Central memory CD8-positive, alpha-beta T cell (primary cell): ENCODE results near the gene KLHL25.

Experiments used
- ATAC-seq: fragments of 150-1000 bp; cut with Tn5 transposase; replicated peaks from 2 replicates; pipeline ENCODE4 v1.10.0; 2022; ENCODE audit warnings: mild to moderate bottlenecking, moderate FRiP score, moderate number of reproducible peaks; ENCODE audit not compliant: poor library complexity, severe bottlenecking; ENCODE audit errors: extremely low read depth
- DNase-seq, 2 donors: peaks; one replicate each; pipeline ENCODE4 v3.0.0; 2021; ENCODE audit warnings: low spot score in 2 of 2
- H3K27ac Mint-ChIP-seq: one replicate; pipeline ENCODE4 v1.8.0; 2022; ENCODE audit warnings: low read depth, mild to moderate bottlenecking, moderate library complexity, mixed read lengths
- H3K27me3 Mint-ChIP-seq: one replicate; pipeline ENCODE4 v1.8.0; 2022; ENCODE audit warnings: mixed read lengths
- H3K36me3 Mint-ChIP-seq: one replicate; pipeline ENCODE4 v1.8.0; 2022; ENCODE audit warnings: mild to moderate bottlenecking, moderate library complexity, mixed read lengths; ENCODE audit not compliant: insufficient read depth
- H3K4me1 Mint-ChIP-seq: one replicate; pipeline ENCODE4 v1.8.0; 2022; ENCODE audit warnings: mixed read lengths
- H3K4me3 Mint-ChIP-seq: one replicate; pipeline ENCODE4 v1.8.0; 2022; ENCODE audit warnings: mild to moderate bottlenecking, moderate library complexity, mixed read lengths
- H3K9me3 Mint-ChIP-seq: one replicate; pipeline ENCODE4 v1.8.0; 2022; ENCODE audit warnings: mixed read lengths

The KLHL25 gene

GRCh38 chr15:85741662-85742061 lies 53.1 kb downstream of the KLHL25 start:
- Mint-ChIP-seq H3K9me3 (no peaks in the 10 kb centered on the region), H3K4me1 (peaks cover 6% of the 10 kb centered on the region), H3K4me3 (no peak overlapping the region), H3K27me3 (no peaks in the 10 kb centered on the region), H3K36me3 (peaks cover 95% of the 10 kb centered on the region), H3K27ac (peak overlapping the region; percentile 73)
- DNase-seq (no peak), ATAC-seq (no peak)

DNA sequence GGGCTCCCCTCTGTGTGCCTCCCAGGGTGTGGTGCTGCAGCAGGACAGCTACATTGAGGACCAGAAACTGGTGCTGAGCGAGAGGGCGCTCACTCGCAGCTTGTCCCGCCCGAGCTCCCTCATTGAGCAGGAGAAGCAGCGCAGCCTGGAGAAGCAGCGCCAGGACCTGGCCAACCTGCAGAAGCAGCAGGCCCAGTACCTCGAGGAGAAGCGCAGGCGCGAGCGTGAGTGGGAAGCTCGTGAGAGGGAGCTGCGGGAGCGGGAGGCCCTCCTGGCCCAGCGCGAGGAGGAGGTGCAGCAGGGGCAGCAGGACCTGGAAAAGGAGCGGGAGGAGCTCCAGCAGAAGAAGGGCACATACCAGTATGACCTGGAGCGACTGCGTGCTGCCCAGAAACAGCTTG lies 53.7 kb downstream of the KLHL25 start:
- DNase-seq: no peak
- peaks cover 95% of the 10 kb centered on the region for H3K36me3 Mint-ChIP-seq
- no peak overlapping the region for H3K4me3 Mint-ChIP-seq
- ATAC-seq: no peak
- peaks cover 6% of the 10 kb centered on the region for H3K4me1 Mint-ChIP-seq
- H3K9me3 Mint-ChIP-seq: no peaks in the 10 kb centered on the region
- H3K27ac Mint-ChIP-seq: no peak overlapping the region
- no peaks in the 10 kb centered on the region for H3K27me3 Mint-ChIP-seq

- Mint-ChIP-seq H3K27me3 (no peaks in the 10 kb centered on the region), H3K4me1 (peaks cover 26% of the 10 kb centered on the region), H3K27ac (no peak overlapping the region), H3K4me3 (no peak overlapping the region), H3K9me3 (peaks cover 10% of the 10 kb centered on the region), H3K36me3 (peaks cover 92% of the 10 kb centered on the region)
- no peak for ATAC-seq
- DNase-seq: no peak
Measured at GRCh38 chr15:85737061-85737460, 57.7 kb downstream of the KLHL25 start.

- H3K9me3 Mint-ChIP-seq: peaks cover 10% of the 10 kb centered on the region
- peaks cover 36% of the 10 kb centered on the region for H3K4me1 Mint-ChIP-seq
- peak overlapping the region; percentile 9 for H3K4me3 Mint-ChIP-seq
- peaks cover 90% of the 10 kb centered on the region for H3K36me3 Mint-ChIP-seq
- H3K27me3 Mint-ChIP-seq: no peaks in the 10 kb centered on the region
- ATAC-seq (no peak), DNase-seq (no peak)
- peak overlapping the region; percentile 93 for H3K27ac Mint-ChIP-seq
Measured at GRCh38 chr15:85733416-85733815, 61.3 kb downstream of the KLHL25 start.

GRCh38 chr15:85730001-85730820 lies 64.5 kb downstream of the KLHL25 start:
- no peaks in the 10 kb centered on the region for H3K27me3 Mint-ChIP-seq
- peaks cover 88% of the 10 kb centered on the region for H3K36me3 Mint-ChIP-seq
- H3K4me3 Mint-ChIP-seq: no peak overlapping the region
- H3K4me1 Mint-ChIP-seq: peaks cover 34% of the 10 kb centered on the region
- peaks cover 10% of the 10 kb centered on the region for H3K9me3 Mint-ChIP-seq
- ATAC-seq (peak; percentile 75), DNase-seq (peak in 1 of 2 donors; percentile 46)
- peak overlapping the region; percentile 24 for H3K27ac Mint-ChIP-seq

- Mint-ChIP-seq H3K27me3 (no peaks in the 10 kb centered on the region), H3K36me3 (peaks cover 90% of the 10 kb centered on the region), H3K4me3 (no peak overlapping the region), H3K9me3 (no peaks in the 10 kb centered on the region), H3K27ac (no peak overlapping the region), H3K4me1 (peaks cover 29% of the 10 kb centered on the region)
- DNase-seq (no peak), ATAC-seq (no peak)
Measured at GRCh38 chr15:85727068-85727467, 67.7 kb downstream of the KLHL25 start.

- Mint-ChIP-seq H3K4me1 (peaks cover 33% of the 10 kb centered on the region), H3K4me3 (no peak overlapping the region), H3K9me3 (no peaks in the 10 kb centered on the region), H3K36me3 (peaks cover 89% of the 10 kb centered on the region), H3K27me3 (no peaks in the 10 kb centered on the region), H3K27ac (peak overlapping the region; percentile 64)
- DNase-seq: no peak
- no peak for ATAC-seq
Measured at GRCh38 chr15:85726454-85726853, 68.3 kb downstream of the KLHL25 start.

DNA sequence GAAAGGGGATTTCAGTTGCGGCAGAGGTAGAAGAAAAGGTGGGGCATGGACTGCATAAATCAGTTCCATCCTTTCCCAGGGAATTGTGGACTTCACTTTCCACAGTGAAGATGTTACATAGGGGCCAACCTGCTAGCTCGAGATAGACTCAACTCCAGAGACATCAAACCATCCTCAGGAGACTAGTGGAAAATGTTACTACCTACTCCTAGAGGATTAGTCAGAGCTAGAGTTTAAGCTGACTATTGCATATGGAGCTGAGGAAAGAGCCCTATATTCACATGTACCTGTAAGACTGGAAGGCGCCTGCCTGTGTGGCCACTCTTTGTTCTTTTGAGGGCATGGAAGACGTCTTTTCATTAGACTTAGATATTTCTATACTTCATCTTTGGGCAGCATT lies 69.2 kb downstream of the KLHL25 start:
- peak overlapping the region; percentile 64 for H3K27ac Mint-ChIP-seq
- peaks cover 90% of the 10 kb centered on the region for H3K36me3 Mint-ChIP-seq
- peaks cover 39% of the 10 kb centered on the region for H3K4me1 Mint-ChIP-seq
- no peak overlapping the region for H3K4me3 Mint-ChIP-seq
- no peak for ATAC-seq
- no peaks in the 10 kb centered on the region for H3K9me3 Mint-ChIP-seq
- no peak for DNase-seq
- no peaks in the 10 kb centered on the region for H3K27me3 Mint-ChIP-seq

- DNase-seq (no peak), ATAC-seq (no peak)
- Mint-ChIP-seq H3K27me3 (no peaks in the 10 kb centered on the region), H3K36me3 (peaks cover 89% of the 10 kb centered on the region), H3K27ac (peak overlapping the region; percentile 98), H3K9me3 (no peaks in the 10 kb centered on the region), H3K4me3 (no peak overlapping the region), H3K4me1 (peaks cover 37% of the 10 kb centered on the region)
Measured at GRCh38 chr15:85725019-85725418, 69.7 kb downstream of the KLHL25 start.

- no peak for DNase-seq
- Mint-ChIP-seq H3K4me3 (peak overlapping the region; percentile 69), H3K27ac (peak overlapping the region; percentile 98), H3K9me3 (no peaks in the 10 kb centered on the region), H3K27me3 (no peaks in the 10 kb centered on the region), H3K36me3 (peaks cover 91% of the 10 kb centered on the region), H3K4me1 (peaks cover 30% of the 10 kb centered on the region)
- ATAC-seq: peak; percentile 96
Measured at GRCh38 chr15:85723960-85724945, 70.5 kb downstream of the KLHL25 start.

- ATAC-seq (no peak), DNase-seq (no peak)
- peak overlapping the region; percentile 98 for H3K27ac Mint-ChIP-seq
- H3K4me3 Mint-ChIP-seq: no peak overlapping the region
- no peaks in the 10 kb centered on the region for H3K9me3 Mint-ChIP-seq
- H3K36me3 Mint-ChIP-seq: peaks cover 91% of the 10 kb centered on the region
- peaks cover 30% of the 10 kb centered on the region for H3K4me1 Mint-ChIP-seq
- H3K27me3 Mint-ChIP-seq: no peaks in the 10 kb centered on the region
Measured at GRCh38 chr15:85722374-85723152, 72.2 kb downstream of the KLHL25 start.

- Mint-ChIP-seq H3K4me1 (peaks cover 41% of the 10 kb centered on the region), H3K27me3 (no peaks in the 10 kb centered on the region), H3K27ac (peak overlapping the region; percentile 57), H3K36me3 (peaks cover 92% of the 10 kb centered on the region), H3K9me3 (no peaks in the 10 kb centered on the region), H3K4me3 (no peak overlapping the region)
- DNase-seq (no peak), ATAC-seq (no peak)
Measured at GRCh38 chr15:85718981-85719380, 75.7 kb downstream of the KLHL25 start.
